Subcutaneous adipose tissue (tissue), 4 donors: ENCODE results near the gene DAP. TPM values are rescaled to one million over a fixed set of nuclear protein-coding genes. Genes with fewer than 3 reads are reported as not detected.

Experiments used
- CTCF ChIP-seq: fragments of 450-650 bp; IDR thresholded peaks from one replicate; pipeline ENCODE4 v1.5.1; 2016; ENCODE audit warnings: low read depth, mild to moderate bottlenecking, control low read depth, antibody characterized with exemption, moderate library complexity
- total RNA-seq, 4 donors: library from RNA; depleted of rRNA; stranded (reverse); fragments of >200 nt; gene quantifications; one replicate each; pipeline ENCODE4 v1.1.0, GENCODE V29; 2016

The DAP gene
- total RNA-seq, 4 donors from 2014 or later, result 52.9 to 56.7 (median 53.6) TPM

DNA sequence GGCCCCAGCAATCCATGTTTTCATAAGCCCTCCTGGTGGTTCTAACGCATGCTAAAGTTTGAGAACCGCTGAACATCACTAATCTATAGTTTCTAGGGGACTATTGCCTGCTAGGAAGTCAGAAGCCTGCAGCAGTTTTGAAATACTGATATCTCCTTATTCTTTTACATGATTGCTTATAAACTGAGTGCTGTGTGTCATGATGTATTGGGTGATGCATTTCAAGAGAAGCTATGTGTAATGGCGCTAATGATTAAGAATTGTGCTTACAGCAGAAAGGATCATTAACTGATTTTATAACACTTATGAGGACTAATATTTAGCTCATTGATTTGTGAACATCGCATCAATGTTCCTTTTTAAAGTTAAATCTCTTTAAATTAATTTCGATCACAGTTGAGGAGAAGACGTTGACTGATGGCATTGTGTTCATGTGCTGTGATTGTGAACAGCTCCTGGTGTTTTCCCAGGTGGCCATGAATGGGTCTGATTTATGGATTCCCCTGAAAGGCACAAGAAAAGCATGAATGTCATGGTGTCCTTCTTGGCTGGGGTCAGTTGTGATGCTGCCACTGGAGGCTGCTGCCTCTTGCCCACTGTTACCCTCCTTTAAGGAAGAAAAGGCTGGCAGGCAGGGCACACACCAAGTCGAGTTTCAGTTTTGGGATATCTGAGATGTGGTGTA is 12.0 kb upstream of the DAP start:
- no peak for TF ChIP-seq CTCF

GRCh38 chr5:10768328-10768899 is 7.4 kb upstream of the DAP start:
- TF ChIP-seq CTCF, result no peak

DNA sequence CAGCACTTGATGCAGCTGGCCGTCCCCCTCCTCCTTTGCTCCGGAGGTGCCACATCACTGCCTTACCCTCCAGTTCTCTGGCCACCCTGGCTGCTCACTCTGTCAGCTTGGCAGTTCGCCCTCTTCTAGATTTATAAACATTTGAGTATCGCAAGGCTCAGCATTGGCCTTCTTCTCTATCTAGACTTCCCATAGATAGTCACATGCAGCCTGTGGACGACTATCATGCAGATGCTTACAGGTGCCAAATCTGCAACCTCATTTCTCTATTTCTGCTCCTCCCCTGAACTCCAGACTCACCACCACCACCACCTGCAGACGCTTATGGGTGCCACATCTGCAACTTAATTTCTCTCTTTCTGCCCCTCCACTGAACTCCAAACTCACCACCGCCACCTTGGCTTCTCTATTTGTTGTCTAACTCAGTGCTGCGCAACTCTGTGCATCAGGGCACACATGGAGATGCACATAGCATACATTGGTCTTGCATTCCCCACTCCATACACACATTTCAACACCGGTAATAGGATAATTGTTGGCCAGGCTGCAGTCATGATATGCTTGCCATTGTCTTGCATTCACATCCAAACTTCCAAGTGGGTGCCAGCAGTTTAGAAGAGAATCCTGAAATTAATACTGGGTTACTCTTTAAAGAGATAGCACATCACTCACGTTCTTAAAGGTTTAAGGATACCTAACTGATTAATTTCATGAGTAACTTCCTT is 1.9 kb upstream of the DAP start:
- no peak for TF ChIP-seq CTCF

DNA sequence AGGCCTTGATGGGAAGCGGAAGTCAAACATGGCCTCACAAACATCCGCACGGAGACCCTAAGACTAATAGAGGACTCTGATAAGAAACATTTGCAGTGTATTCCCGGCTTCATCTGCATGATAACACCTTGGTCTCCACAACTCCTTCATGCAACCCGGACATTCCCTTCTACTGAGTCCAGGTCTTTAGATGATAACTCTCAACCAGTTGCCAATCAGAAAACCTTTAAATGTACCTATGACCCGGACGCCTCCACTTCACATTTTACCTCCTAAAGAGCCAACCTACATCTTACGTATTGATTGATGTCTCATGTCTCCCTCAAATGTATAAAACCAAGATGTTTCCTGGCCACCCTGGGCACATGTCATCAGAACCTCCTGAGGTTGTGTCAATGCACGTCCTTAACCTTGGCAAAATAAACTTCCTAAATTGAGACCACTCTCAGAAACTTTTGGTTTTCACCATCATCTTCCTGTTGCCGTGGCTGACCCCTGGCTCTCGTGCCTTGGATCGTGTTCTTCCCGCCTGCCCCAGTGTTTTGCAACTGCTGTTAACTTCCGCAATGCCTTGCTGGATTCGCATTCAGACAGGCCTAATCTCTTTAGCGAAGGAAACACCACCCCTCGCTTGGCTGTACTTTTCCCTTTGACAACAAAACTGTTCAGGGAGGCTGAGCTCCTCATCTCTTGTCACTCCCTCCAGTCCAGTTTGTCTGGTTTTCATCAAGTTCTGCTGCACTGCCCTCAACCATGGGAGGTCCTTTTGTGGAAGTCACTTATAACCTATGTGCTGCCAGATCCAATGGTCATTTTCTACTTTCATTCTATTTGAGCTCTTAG is 1.1 kb upstream of the DAP start:
- no peak for TF ChIP-seq CTCF

DNA sequence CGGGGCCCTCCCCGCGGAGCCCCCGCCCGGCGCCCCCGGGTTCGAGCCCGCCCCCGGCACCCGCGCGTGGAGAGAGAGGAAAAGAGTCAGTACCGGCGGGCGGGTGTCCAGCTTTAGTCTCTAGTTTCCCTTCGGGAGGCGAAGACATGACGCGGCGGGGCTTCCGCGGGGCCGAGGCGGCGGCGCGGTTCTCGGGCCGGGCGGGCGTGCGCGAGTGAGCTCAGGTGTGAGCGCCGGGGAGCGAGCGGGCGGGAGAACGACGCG is 181 bp downstream of the DAP start:
- no peak for TF ChIP-seq CTCF

- no peak for TF ChIP-seq CTCF
These were observed 726 bp downstream of the DAP start for GRCh38 chr5:10760096-10760920.
